ENCODE results near the gene SYT14.

DNA sequence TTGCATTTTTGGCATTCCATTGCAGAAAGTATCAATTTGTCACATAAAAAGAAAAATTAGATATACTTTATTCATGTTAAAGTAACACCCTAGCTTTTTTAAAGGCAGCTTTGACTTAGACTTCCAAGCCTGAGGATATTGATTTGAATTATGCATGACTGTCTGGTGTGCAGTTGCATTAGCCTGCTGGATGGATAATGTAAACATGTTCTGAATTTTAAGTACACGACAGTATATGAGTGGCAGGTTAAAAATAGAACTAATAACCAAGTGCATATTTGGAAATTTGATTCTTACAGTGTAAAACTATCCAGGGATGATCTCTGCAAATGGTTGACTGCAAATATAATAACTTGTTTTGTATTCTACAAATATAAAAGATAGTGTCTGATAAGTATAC, 124.0 kb downstream of the SYT14 start:
- no peak for TF ChIP-seq CTCF (IDR thresholded peaks at IDR 0.05)
- no peak for TF ChIP-seq ZFX (IDR thresholded peaks at IDR 0.05; ENCODE audit: borderline replicate concordance)
